Stimulated activated CD4-positive, alpha-beta T cell treated with anti-CD3 and anti-CD28 coated beads, Interleukin-1b, Interleukin-23, amount 100 ng/mL, for 4 hours (primary cell): ENCODE results near the gene TMEM178A.
A peak's percentile ranks its signal among the peaks of the same experiment; 100 is the strongest.
"Not testable (repeated sequence)": the region's sequence is repeated elsewhere in the genome, so short reads cannot be mapped to it uniquely, and the experiment has no call there.

Source experiments
- DNase-seq, 2 donors: peaks; one replicate each; pipeline ENCODE4 v3.0.0-alpha.2; 2020; ENCODE audit warnings: low read depth in 2 of 2

Gene TMEM178A

GRCh38 chr2:39715822-39716221, 50.1 kb downstream of the TMEM178A start:
- DNase-seq: no peak

- DNase-seq: no peak
Observed at GRCh38 chr2:39717067-39717466, 51.4 kb downstream of the TMEM178A start.

GRCh38 chr2:39718483-39718882, 52.8 kb downstream of the TMEM178A start:
- no peak for DNase-seq

GRCh38 chr2:39719317-39719716, 53.6 kb downstream of the TMEM178A start:
- DNase-seq: no peak

GRCh38 chr2:39720970-39721369, 55.3 kb downstream of the TMEM178A start:
- DNase-seq: no peak

GRCh38 chr2:39723497-39723896, 57.8 kb downstream of the TMEM178A start:
- DNase-seq: no peak

- DNase-seq: no peak
Observed at GRCh38 chr2:39723946-39724827, 58.5 kb downstream of the TMEM178A start.

- DNase-seq: no peak
Observed at GRCh38 chr2:39724828-39725144, 59.1 kb downstream of the TMEM178A start.

GRCh38 chr2:39725401-39725800, 59.7 kb downstream of the TMEM178A start:
- DNase-seq: no peak

- DNase-seq: not testable (repeated sequence)
Observed at GRCh38 chr2:39728085-39728484, 62.4 kb downstream of the TMEM178A start.

- DNase-seq: peak in 1 of 2 donors; percentile 17
Observed at GRCh38 chr2:39728941-39729351, 63.2 kb downstream of the TMEM178A start.

GRCh38 chr2:39730276-39730675, 64.6 kb downstream of the TMEM178A start:
- no peak for DNase-seq

- no peak for DNase-seq
Observed at GRCh38 chr2:39730685-39731302, 65.1 kb downstream of the TMEM178A start.

GRCh38 chr2:39731546-39731945, 65.8 kb downstream of the TMEM178A start:
- DNase-seq: no peak

GRCh38 chr2:39732482-39732881, 66.8 kb downstream of the TMEM178A start:
- DNase-seq: no peak

GRCh38 chr2:39733070-39733674, 67.5 kb downstream of the TMEM178A start:
- DNase-seq: no peak

GRCh38 chr2:39734445-39734844, 68.7 kb downstream of the TMEM178A start:
- no peak for DNase-seq

GRCh38 chr2:39735648-39736047, 69.9 kb downstream of the TMEM178A start:
- no peak for DNase-seq

GRCh38 chr2:39736640-39737039, 70.9 kb downstream of the TMEM178A start:
- DNase-seq: no peak

- no peak for DNase-seq
Observed at GRCh38 chr2:39737661-39738060, 71.9 kb downstream of the TMEM178A start.

GRCh38 chr2:39738936-39739335, 73.2 kb downstream of the TMEM178A start:
- no peak for DNase-seq

GRCh38 chr2:39739386-39739785, 73.7 kb downstream of the TMEM178A start:
- DNase-seq: no peak

- DNase-seq: no peak
Observed at GRCh38 chr2:39741871-39742270, 76.2 kb downstream of the TMEM178A start.
